Effector CD8-positive, alpha-beta T cell (primary cell): Measurements from ENCODE around the gene HLF.
"Not testable (repeated sequence)": the region's sequence is repeated elsewhere in the genome, so short reads cannot be mapped to it uniquely, and the experiment has no call there.

Experiments used
- DNase-seq: peaks from one replicate; lab custom pipeline; 2025; lab: John Stamatoyannopoulos, UW

HLF gene

GRCh38 chr17:55327225-55328088, 62.7 kb downstream of the HLF start:
- DNase-seq, result no peak

GRCh38 chr17:55328514-55328913, 63.8 kb downstream of the HLF start:
- not testable (repeated sequence) for DNase-seq

GRCh38 chr17:55330344-55330933, 65.7 kb downstream of the HLF start:
- DNase-seq, result no peak

GRCh38 chr17:55332296-55333041, 67.7 kb downstream of the HLF start:
- no peak for DNase-seq

GRCh38 chr17:55334285-55334684, 69.5 kb downstream of the HLF start:
- no peak for DNase-seq

- DNase-seq, result no peak
Measured at GRCh38 chr17:55334881-55335540, 70.3 kb downstream of the HLF start.

- DNase-seq, result no peak
Measured at GRCh38 chr17:55335625-55336024, 70.9 kb downstream of the HLF start.

- DNase-seq, result no peak
Measured at GRCh38 chr17:55336426-55336825, 71.7 kb downstream of the HLF start.

- no peak for DNase-seq
Measured at GRCh38 chr17:55340176-55340575, 75.4 kb downstream of the HLF start.

- no peak for DNase-seq
Measured at GRCh38 chr17:55340686-55341085, 75.9 kb downstream of the HLF start.

- DNase-seq, result no peak
Measured at GRCh38 chr17:55341432-55341831, 76.7 kb downstream of the HLF start.

- no peak for DNase-seq
Measured at GRCh38 chr17:55342800-55343585, 78.2 kb downstream of the HLF start.

- DNase-seq, result no peak
Measured at GRCh38 chr17:55343900-55344513, 79.2 kb downstream of the HLF start.

GRCh38 chr17:55344514-55344997, 79.8 kb downstream of the HLF start:
- DNase-seq, result no peak

- DNase-seq, result no peak
Measured at GRCh38 chr17:55345132-55345531, 80.4 kb downstream of the HLF start.

- DNase-seq, result no peak
Measured at GRCh38 chr17:55346658-55347057, 81.9 kb downstream of the HLF start.

- DNase-seq, result no peak
Measured at GRCh38 chr17:55347341-55347740, 82.6 kb downstream of the HLF start.

GRCh38 chr17:55348749-55349354, 84.1 kb downstream of the HLF start:
- DNase-seq, result no peak

- DNase-seq, result no peak
Measured at GRCh38 chr17:55350825-55351205, 86.1 kb downstream of the HLF start.

- no peak for DNase-seq
Measured at GRCh38 chr17:55351226-55351625, 86.5 kb downstream of the HLF start.
